ENCODE data around the gene HERC2.
"Not testable (repeated sequence)": the region's sequence is repeated elsewhere in the genome, so short reads cannot be mapped to it uniquely, and the experiment has no call there.

DNA sequence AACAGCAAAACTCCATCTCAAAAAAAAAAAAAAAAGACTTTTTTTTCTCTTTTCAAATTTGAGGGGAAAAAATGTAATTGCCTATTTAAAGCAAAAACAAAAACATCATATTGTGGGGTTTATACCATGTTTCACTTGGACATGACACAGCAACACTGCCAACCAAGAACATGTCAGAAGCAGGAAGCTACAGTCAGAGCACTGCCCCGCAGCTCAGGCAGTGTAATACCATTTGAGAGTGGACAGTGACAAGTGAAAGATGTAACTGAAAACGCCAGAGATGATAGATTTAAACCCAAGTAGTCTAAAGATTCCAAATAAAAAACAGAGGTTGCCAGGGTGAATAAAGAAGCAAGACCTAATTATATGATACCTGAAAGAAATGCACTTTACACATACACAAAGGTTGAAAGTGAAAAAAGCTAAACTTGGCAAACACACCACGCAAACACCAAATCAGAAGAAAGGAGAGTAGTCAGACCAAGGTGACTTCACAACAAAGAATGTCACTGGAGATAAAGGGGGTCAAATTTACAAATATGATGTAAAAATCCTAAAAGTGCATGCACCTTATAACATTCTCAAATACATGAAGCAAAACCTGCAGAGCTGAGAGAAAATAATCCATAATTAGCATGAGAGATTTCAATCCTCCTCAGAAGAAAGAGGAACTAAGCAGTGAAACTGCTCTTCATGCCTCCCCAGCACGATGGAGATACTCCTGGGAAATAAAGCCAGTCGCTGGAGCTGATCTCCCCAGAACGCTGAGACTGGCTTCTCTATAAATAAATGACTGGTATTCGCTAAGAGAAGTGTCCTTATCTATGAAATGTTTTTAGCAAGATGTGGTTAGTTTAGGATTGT lies 32.9 kb downstream of the HERC2 start:
- not testable (repeated sequence) for TF ChIP-seq YY1 (IDR thresholded peaks at IDR 0.05; ENCODE audit: insufficient read depth, insufficient read length); ZNF274 (IDR thresholded peaks at IDR 0.05; ENCODE audit: low read depth, low read length); SUZ12 (IDR thresholded peaks at IDR 0.05; ENCODE audit: extremely low read depth, insufficient read depth, insufficient read length)
